ENCODE results near the gene PLEKHG2. TPM values are rescaled to one million over a fixed set of nuclear protein-coding genes. Genes with fewer than 3 reads are reported as not detected.
A peak's percentile ranks its signal among the peaks of the same experiment; 100 is the strongest.
"Not testable (repeated sequence)": the region's sequence is repeated elsewhere in the genome, so short reads cannot be mapped to it uniquely, and the experiment has no call there.

Gene PLEKHG2
- total and polyA plus RNA-seq, 2 experiments from 2014 or later, result 25.3 to 34.0 TPM

GRCh38 chr19:39448271-39448670 is 35.8 kb downstream of the PLEKHG2 start:
- H3K4me3 ChIP-seq, result no peak overlapping the region
- no peak for DNase-seq (ENCODE audit: low spot score)
- TF ChIP-seq EZH2 (IDR thresholded peaks at IDR 0.05; ENCODE audit: borderline replicate concordance) (no peak), EZH2phosphoT487 (IDR thresholded peaks at IDR 0.05; ENCODE audit: low read depth, severe bottlenecking, unreplicated experiment) (no peak), CTCF (IDR thresholded peaks at IDR 0.05; ENCODE audit: poor library complexity) (no peak)
- no peak overlapping the region for H3K27ac ChIP-seq
- peak overlapping the region; percentile 85 for H3K4me2 ChIP-seq
- H3K4me1 ChIP-seq (ENCODE audit: insufficient read depth), result peaks cover 19% of the 10 kb centered on the region
- no peaks in the 10 kb centered on the region for H3K9me3 ChIP-seq (ENCODE audit: low read depth)
- H3K36me3 ChIP-seq (replicated peaks; ENCODE audit: insufficient read depth, low read depth), result no peaks in the 10 kb centered on the region
- H3K79me2 ChIP-seq, result peaks cover 86% of the 10 kb centered on the region
- peaks cover 48% of the 10 kb centered on the region for H4K20me1 ChIP-seq (ENCODE audit: insufficient read depth, poor library complexity, severe bottlenecking)
- WGBS (ENCODE audit: low lambda C conversion rate, missing lambda C conversion rate), result 78% methylated on average over 3 of the region's 3 CpGs
- H3K9me2 ChIP-seq (replicated peaks; ENCODE audit: insufficient read depth), result no peaks in the 10 kb centered on the region
- H2AFZ ChIP-seq, result no peak overlapping the region
- H3K27me3 ChIP-seq, result no peaks in the 10 kb centered on the region

GRCh38 chr19:39449116-39449797 is 36.8 kb downstream of the PLEKHG2 start:
- no peak for DNase-seq (ENCODE audit: low spot score)
- 92% methylated on average over 8 of the region's 8 CpGs for WGBS (ENCODE audit: low lambda C conversion rate, missing lambda C conversion rate)
- no peaks in the 10 kb centered on the region for H3K9me2 ChIP-seq (replicated peaks; ENCODE audit: insufficient read depth)
- H3K9me3 ChIP-seq (ENCODE audit: low read depth), result no peaks in the 10 kb centered on the region
- H3K79me2 ChIP-seq, result peaks cover 90% of the 10 kb centered on the region
- no peak overlapping the region for H2AFZ ChIP-seq
- no peak overlapping the region for H3K4me2 ChIP-seq
- H3K4me3 ChIP-seq, result no peak overlapping the region
- H4K20me1 ChIP-seq (ENCODE audit: insufficient read depth, poor library complexity, severe bottlenecking), result peaks cover 52% of the 10 kb centered on the region
- peaks cover 17% of the 10 kb centered on the region for H3K4me1 ChIP-seq (ENCODE audit: insufficient read depth)
- TF ChIP-seq CTCF (IDR thresholded peaks at IDR 0.05; ENCODE audit: poor library complexity) (no peak), EZH2phosphoT487 (IDR thresholded peaks at IDR 0.05; ENCODE audit: low read depth, severe bottlenecking, unreplicated experiment) (no peak), EZH2 (IDR thresholded peaks at IDR 0.05; ENCODE audit: borderline replicate concordance) (no peak)
- H3K27ac ChIP-seq, result no peak overlapping the region
- no peaks in the 10 kb centered on the region for H3K27me3 ChIP-seq
- H3K36me3 ChIP-seq (replicated peaks; ENCODE audit: insufficient read depth, low read depth), result no peaks in the 10 kb centered on the region

- 96% methylated on average over 8 of the region's 8 CpGs for WGBS (ENCODE audit: low lambda C conversion rate, missing lambda C conversion rate)
- not testable (repeated sequence) for DNase-seq (ENCODE audit: low spot score); H3K4me2 ChIP-seq; H2AFZ ChIP-seq; H3K27me3 ChIP-seq; H3K27ac ChIP-seq; H3K4me3 ChIP-seq; H3K9me3 ChIP-seq (ENCODE audit: low read depth); H3K9me2 ChIP-seq (replicated peaks; ENCODE audit: insufficient read depth); H3K36me3 ChIP-seq (replicated peaks; ENCODE audit: insufficient read depth, low read depth)
- Histone ChIP-seq H3K79me2 (peaks cover 86% of the 10 kb centered on the region), H4K20me1 (ENCODE audit: insufficient read depth, poor library complexity, severe bottlenecking) (peaks cover 52% of the 10 kb centered on the region), H3K4me1 (ENCODE audit: insufficient read depth) (peaks cover 13% of the 10 kb centered on the region)
Measured at GRCh38 chr19:39451257-39451656, 38.8 kb downstream of the PLEKHG2 start.

- Histone ChIP-seq H3K4me1 (ENCODE audit: insufficient read depth) (no peaks in the 10 kb centered on the region), H3K27me3 (no peaks in the 10 kb centered on the region), H3K27ac (no peak overlapping the region), H3K79me2 (no peaks in the 10 kb centered on the region), H4K20me1 (ENCODE audit: insufficient read depth, poor library complexity, severe bottlenecking) (no peaks in the 10 kb centered on the region), H3K4me3 (no peak overlapping the region), H2AFZ (no peak overlapping the region), H3K36me3 (replicated peaks; ENCODE audit: insufficient read depth, low read depth) (no peaks in the 10 kb centered on the region), H3K9me2 (replicated peaks; ENCODE audit: insufficient read depth) (no peaks in the 10 kb centered on the region), H3K9me3 (ENCODE audit: low read depth) (no peaks in the 10 kb centered on the region), H3K4me2 (no peak overlapping the region)
- WGBS (ENCODE audit: low lambda C conversion rate, missing lambda C conversion rate), result 83% methylated on average over 3 of the region's 3 CpGs
- no peak for DNase-seq (ENCODE audit: low spot score)
- TF ChIP-seq EZH2 (IDR thresholded peaks at IDR 0.05; ENCODE audit: borderline replicate concordance), result no peak
- no peak for TF ChIP-seq EZH2phosphoT487 (IDR thresholded peaks at IDR 0.05; ENCODE audit: low read depth, severe bottlenecking, unreplicated experiment)
- TF ChIP-seq CTCF (IDR thresholded peaks at IDR 0.05; ENCODE audit: poor library complexity), result no peak
Measured at GRCh38 chr19:39463403-39463802, 50.9 kb downstream of the PLEKHG2 start.
